ENCODE measurements around the gene PSMB10.

Gene PSMB10

GRCh38 chr16:67935402-67936123 is 1.1 kb downstream of the PSMB10 start:
- TF ChIP-seq CTCF (IDR thresholded peaks at IDR 0.05) = no peak

GRCh38 chr16:67935101-67935401 is 1.6 kb downstream of the PSMB10 start:
- no peak for TF ChIP-seq CTCF (IDR thresholded peaks at IDR 0.05)

- no peak for TF ChIP-seq CTCF (IDR thresholded peaks at IDR 0.05)
Measured at GRCh38 chr16:67934306-67935100, 2.1 kb downstream of the PSMB10 start.

GRCh38 chr16:67933805-67934204 is 2.8 kb downstream of the PSMB10 start:
- TF ChIP-seq CTCF (IDR thresholded peaks at IDR 0.05) = no peak

GRCh38 chr16:67932462-67932840 is 4.2 kb downstream of the PSMB10 start:
- TF ChIP-seq CTCF (IDR thresholded peaks at IDR 0.05) = no peak

GRCh38 chr16:67931712-67932461 is 4.8 kb downstream of the PSMB10 start, which contains the start of gene CTRL:
Gene CTRL (minus strand): TSS chr16:67931862. CDS start chr16:67931852, 10 bp downstream.
- no peak for TF ChIP-seq CTCF (IDR thresholded peaks at IDR 0.05)

GRCh38 chr16:67930678-67931211 is 5.9 kb downstream of the PSMB10 start:
- no peak for TF ChIP-seq CTCF (IDR thresholded peaks at IDR 0.05)

All from LNCAP (cell line).